Stimulated activated CD4-positive, alpha-beta T cell treated with anti-CD3 and anti-CD28 coated beads, TNF-alpha, amount 100 ng/mL, for 24 hours (primary cell): Measurements from ENCODE around the gene STXBP5.

Experiments
- DNase-seq, 3 experiments: peaks; one replicate each; pipeline ENCODE4 v3.0.0-alpha.2; 2020; ENCODE audit warnings: low read depth in 3 of 3

The STXBP5 gene

DNA sequence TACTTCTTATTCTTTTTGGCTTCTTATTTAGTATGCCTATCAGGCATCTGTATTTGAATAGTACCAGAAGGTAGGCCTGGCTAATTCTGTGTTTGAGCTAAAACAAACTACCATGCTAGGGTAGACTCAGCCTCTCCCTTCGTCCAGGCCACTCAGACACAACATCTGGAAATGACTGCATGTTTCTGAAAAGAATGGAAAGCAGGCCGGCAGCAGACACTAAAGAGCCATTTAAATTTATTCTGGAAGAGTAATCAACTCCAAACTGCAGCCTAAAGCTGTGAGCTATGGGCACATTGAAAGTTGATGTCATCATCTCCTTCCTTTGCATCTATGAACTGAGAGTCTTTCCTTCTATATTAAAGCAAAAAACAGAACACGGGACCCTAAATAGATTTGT, 233.4 kb downstream of the STXBP5 start:
- DNase-seq, result no peak

DNA sequence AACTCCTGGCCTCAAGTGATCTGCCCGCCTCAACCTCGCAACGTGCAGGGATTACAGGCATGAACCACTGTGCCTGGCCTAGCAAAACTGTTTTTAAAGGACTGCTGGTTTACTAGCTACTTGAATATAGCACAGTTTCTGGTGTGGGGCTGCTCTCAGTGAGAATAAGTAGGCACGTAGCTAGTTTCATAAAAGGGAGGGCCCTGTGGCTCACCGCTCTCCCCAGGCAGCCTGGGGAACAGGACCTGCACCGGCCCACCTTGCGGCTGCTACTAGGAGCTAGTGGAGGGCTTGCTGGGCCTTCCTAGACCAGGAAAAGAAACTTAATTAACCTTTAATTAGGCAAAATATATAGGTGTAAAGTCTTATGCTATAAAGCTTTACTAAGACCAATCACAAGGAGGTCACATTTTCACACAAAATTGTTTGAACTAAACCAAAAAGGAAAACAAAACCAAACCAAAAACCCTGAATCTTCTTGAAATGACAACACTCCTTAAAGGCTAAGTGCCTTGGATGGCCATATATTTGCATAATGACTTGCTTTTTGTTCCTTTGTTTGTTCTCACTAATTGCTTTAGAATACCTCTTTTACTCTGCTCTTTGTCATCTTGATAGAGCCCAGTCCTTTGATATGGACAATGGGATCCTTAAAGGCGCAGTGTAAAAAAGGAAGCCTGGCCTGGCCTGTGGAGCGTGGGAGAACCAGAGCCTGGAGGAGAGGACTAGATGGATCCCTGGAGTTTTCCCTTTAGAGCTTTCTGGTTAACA, 234.7 kb downstream of the STXBP5 start:
- DNase-seq, result no peak
